Measurements from ENCODE around the gene ZZZ3.
"Not testable (repeated sequence)": the region's sequence is repeated elsewhere in the genome, so short reads cannot be mapped to it uniquely, and the experiment has no call there.

ZZZ3 gene

GRCh38 chr1:77671836-77672235 lies 10.6 kb downstream of the ZZZ3 start:
- DNase-seq (ENCODE audit: extremely low read depth in 1 of 2, low read depth in 1 of 2) = no peak

DNA sequence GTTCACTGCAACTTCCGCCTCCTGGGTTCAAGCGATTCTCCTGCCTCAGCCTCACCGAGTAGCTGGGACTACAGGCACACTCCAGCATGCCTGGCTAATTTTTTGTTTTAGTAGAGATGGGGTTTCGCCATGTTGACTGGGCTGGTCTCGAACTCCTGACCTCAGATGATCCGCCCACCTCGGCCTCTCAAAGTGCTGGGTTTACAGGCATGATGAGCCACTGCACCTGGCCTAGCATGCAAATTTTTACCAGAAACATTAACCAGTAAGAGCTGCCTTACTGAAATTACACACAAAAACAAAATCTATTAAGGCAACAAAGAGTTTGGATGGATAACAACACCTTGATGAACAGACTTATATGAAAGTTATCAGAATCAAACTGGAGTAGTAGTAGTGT lies 12.1 kb downstream of the ZZZ3 start:
- no peak for DNase-seq (ENCODE audit: extremely low read depth in 1 of 2, low read depth in 1 of 2)

DNA sequence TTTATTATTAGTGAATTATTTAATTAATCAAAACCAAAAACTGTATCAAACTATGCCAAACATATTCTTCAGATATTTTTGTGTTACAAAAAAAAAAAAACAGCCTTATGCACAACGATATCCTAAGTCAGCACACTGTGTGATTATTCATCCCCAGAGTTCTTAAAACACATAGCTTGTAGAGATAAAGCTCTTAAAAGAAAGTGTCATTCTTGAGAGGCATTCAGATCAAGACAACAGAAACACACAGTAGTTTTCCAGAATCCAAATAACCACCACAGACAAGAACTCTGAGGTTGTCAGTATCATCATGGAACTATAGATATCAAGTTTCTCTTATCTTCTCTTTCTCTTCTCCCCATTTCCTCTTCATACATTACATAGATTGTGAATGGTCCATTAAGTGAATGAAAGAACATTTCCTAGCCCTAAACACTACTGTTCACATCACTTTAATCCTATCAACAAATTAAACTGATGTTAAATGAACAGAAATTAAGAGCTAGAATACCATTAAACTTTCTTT lies 13.5 kb downstream of the ZZZ3 start:
- no peak for DNase-seq (ENCODE audit: extremely low read depth in 1 of 2, low read depth in 1 of 2)

DNA sequence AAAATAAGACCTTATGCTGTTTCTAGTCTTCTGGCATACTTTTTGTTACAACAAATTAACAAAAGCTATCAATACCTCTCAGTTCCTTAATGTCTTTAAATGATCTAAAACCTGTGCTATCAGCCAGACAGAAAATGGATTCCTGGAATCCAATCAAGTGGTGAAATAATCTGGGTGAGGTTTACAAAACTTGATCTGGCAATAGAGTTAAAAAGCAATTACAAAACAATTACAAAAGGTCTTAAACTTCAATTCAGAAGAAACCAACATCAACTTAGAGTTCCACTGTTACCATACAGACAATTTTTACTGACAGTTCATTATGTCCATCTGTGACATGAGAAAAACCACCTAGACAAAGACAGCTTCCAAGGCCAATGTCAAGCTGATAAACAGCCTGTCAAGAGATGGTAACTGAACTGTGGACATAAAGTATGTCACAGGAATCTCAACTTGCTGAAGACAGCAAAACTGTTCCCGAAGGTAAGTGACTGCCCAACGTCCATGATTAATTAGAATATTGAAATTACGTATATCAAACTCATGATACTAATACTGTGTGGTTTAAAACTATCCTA lies 17.4 kb downstream of the ZZZ3 start:
- no peak for DNase-seq (ENCODE audit: extremely low read depth in 1 of 2, low read depth in 1 of 2)

DNA sequence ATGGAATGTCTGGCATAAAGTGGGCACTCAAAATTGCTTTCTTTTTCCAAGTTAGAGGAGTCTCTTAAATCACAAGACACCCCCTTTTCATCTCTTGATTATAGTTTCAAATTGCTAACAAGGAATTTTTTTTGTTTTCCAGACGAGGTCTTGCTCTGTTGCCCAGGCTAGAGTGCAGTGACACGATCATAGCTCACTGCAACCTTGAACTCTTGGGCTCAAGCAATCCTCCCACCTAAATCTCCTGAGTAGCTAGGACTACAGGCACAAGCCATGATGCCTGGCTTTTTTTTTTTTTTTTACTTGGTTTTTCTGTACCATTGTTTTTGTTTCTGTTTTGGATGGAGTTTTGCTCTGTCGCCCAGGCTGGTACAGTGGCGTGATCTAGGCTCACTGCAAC lies 20.8 kb downstream of the ZZZ3 start:
- no peak for DNase-seq (ENCODE audit: extremely low read depth in 1 of 2, low read depth in 1 of 2)

GRCh38 chr1:77659879-77660593 lies 22.4 kb downstream of the ZZZ3 start:
- no peak for DNase-seq (ENCODE audit: extremely low read depth in 1 of 2, low read depth in 1 of 2)

DNA sequence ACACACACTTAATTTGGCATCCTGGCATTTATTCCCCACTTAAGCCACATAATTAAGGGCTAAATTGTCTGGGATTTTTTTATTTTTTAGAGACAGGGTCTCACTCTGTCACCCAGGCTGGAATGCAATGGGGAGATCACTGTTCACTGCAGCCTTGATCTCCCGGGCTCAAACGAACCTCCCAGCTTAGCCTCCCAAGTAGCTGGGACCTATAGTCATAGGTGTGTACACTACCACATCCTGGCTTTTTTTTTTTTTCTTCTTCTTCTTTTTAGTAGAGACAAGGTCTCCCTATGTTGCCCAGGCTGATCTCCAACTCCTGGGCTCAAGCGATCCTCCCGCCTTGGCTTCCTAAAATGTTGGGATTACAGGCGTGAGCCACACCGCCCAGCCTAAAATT lies 24.2 kb downstream of the ZZZ3 start:
- DNase-seq (ENCODE audit: extremely low read depth in 1 of 2, low read depth in 1 of 2) = no peak

DNA sequence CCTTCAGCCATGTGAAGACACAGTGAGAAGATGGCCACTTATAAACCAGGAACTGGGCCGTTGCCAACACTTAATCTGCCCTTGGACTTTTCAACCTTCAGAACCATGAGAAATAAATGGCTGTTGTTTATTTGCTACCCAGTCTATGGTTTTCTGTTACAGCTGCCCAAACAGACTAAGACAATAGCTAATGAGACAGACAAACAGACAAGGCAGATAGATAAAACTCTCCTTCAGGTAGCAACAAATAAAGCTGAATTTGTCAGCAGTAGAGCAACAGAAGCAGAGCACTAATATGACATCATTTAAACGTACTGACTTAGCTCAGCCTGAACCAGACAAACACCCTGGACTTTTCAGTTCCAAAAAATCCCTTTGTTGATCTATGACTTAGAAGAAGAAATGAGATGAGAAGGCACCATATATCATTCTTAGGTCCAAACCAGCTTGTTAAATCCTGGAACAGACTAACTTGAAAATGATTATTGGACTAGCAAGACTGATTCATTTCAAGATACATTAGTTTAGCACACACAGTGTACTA lies 27.0 kb downstream of the ZZZ3 start:
- DNase-seq (ENCODE audit: extremely low read depth in 1 of 2, low read depth in 1 of 2) = no peak

GRCh38 chr1:77652970-77653516 lies 29.4 kb downstream of the ZZZ3 start:
- no peak for DNase-seq (ENCODE audit: extremely low read depth in 1 of 2, low read depth in 1 of 2)

DNA sequence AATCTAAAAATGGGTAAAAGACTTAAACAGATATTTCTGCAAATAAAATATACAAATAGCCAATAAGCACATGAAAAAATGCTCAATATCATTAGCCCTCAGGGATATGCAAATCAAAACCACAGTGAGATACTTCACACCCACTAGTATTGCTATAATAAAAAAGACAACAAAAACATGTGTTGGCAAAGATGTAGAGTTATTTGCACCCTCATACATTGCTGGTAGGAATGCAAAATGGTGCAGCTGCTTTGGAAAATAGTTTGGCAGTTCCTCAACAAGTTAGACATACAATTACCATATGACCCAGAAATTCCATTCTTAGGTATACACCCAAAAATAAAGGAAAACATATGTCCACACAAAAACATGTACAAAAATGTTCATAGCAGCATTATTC lies 30.2 kb downstream of the ZZZ3 start:
- DNase-seq (ENCODE audit: extremely low read depth in 1 of 2, low read depth in 1 of 2) = no peak

- no peak for DNase-seq (ENCODE audit: extremely low read depth in 1 of 2, low read depth in 1 of 2)
Measured at GRCh38 chr1:77649127-77649526, 33.3 kb downstream of the ZZZ3 start.

GRCh38 chr1:77646224-77646623 lies 36.2 kb downstream of the ZZZ3 start:
- not testable (repeated sequence) for DNase-seq (ENCODE audit: extremely low read depth in 1 of 2, low read depth in 1 of 2)

DNA sequence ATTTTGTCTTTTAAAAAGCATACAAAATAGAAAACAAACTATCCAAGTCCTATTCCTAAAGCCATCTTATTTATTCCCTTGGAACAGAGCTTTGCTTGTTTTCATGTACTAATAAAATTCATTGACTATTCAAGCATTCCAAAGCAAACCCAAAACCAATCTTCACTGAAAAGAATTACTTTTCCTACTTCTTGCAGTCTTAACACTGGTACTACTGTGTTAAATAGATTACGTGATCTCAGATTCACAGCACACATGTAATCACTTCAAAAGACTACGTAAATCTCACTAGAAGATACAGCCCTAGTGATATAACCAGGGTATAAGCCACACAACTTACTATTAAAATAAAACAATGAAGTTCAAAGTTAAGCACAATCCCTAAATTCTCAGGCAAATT lies 39.0 kb downstream of the ZZZ3 start:
- DNase-seq (ENCODE audit: extremely low read depth in 1 of 2, low read depth in 1 of 2) = no peak

DNA sequence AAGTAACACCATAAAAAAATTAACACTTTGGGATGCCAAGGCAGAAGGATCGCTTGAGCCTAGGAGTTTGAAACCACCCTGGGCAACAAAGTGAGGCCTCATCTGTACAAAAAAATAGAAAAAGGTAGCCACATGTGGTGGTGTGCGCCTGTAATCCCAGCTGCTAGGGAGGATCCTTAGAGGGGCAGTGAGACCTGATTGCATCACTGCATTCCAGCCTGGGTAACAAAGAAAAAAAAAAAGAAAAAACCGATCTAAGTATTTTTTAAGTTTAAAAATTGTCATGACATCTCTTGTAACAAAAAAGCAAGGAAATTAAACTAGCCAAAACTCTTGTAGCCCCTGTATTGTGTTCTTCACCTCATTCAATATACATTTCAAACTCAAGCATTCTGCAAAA lies 39.5 kb downstream of the ZZZ3 start:
- no peak for DNase-seq (ENCODE audit: extremely low read depth in 1 of 2, low read depth in 1 of 2)

DNA sequence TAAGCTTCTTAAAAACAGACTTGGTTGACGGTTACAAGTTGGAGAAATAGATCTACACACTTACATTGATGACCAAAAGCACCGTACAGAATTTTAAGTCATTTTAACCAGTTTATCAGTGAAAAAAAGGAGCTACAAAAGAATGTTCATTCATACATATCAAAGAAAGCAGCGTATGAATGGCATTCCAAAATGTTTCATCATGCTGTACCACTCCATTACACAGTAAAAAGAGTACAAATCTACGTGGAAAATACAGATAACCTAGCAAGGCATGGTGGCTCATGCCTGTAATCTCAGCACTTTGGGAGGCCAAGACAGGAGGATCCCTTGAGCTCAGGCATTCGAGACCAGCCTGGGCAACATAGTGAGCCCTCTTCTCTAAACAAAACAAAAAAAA lies 40.3 kb downstream of the ZZZ3 start:
- no peak for DNase-seq (ENCODE audit: extremely low read depth in 1 of 2, low read depth in 1 of 2)

DNA sequence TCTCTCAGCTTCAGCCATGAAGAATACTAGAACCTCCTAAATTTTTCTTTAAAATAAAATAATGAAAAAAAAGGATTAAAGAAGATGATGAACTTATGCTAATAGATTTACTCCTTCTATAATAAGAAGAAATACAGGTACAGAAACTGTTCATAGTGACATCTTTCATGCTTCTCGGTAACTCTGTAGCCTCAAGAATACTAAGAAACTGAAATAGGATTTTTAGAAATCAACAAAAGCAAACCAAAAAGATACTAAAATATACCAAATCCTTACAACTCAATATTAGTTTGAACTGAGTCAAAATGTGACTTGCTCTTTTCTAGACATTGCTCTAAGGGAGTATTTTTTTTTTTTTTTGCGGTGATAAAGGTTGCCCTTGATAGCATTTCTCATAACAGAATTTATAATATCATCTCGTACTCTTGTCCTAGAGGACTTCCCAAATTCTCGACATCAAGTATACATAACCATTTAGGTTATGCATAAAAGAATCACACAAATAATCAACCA lies 42.8 kb downstream of the ZZZ3 start:
- DNase-seq (ENCODE audit: extremely low read depth in 1 of 2, low read depth in 1 of 2) = no peak

GRCh38 chr1:77639056-77639455 lies 43.4 kb downstream of the ZZZ3 start:
- no peak for DNase-seq (ENCODE audit: extremely low read depth in 1 of 2, low read depth in 1 of 2)

DNA sequence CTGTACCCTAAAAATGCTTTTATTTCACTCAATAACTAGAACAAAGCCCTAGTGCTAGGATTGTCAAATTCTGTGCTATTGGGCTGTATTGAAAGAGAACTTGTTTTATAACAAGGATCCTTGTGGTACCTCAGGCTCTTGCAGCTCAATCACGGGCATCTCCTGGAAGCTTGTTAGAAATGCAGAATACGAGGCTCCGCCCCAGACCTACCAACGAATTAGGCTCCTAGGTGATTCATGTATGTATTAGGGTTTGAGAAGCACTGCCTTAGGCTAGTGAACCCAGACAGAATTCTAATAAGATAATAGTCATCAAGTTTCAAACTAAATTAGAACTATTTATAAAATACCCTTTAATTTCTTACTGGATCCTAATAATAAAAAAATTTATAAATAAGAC lies 45.6 kb downstream of the ZZZ3 start:
- DNase-seq (ENCODE audit: extremely low read depth in 1 of 2, low read depth in 1 of 2) = no peak
